Neural cell (in vitro differentiated cells): ENCODE measurements around the gene AICDA. TPM values are rescaled to one million over a fixed set of nuclear protein-coding genes. Genes with fewer than 3 reads are reported as not detected.

Source experiments
- H2AFZ ChIP-seq: fragments of 200-600, 300-800 bp; sonication (generic), shearing (Covaris generic); 2 replicates; pipeline ENCODE4 v1.6.0; 2014; ENCODE audit warnings: low read depth, mild to moderate bottlenecking, antibody characterized with exemption, low read length, moderate library complexity
- H3F3A ChIP-seq: fragments of 200-600 bp; shearing (Covaris generic); 2 replicates; pipeline ENCODE4 v1.6.1; 2016; ENCODE audit warnings: mild to moderate bottlenecking, moderate library complexity, mixed read lengths, antibody characterized with exemption, low read length; ENCODE audit not compliant: insufficient read depth, poor library complexity, severe bottlenecking
- H3K27ac ChIP-seq: fragments of 200-600, 300-800 bp; sonication (generic), shearing (Covaris generic); 2 replicates; pipeline ENCODE4 v1.5.1; 2014; ENCODE audit warnings: mild to moderate bottlenecking, low read length, moderate library complexity
- H3K27me3 ChIP-seq: fragments of 300-800, 200-600 bp; sonication (generic), shearing (Covaris generic); 2 replicates; pipeline ENCODE4 v1.6.0; 2014; ENCODE audit warnings: mild to moderate bottlenecking, low read depth, low read length, moderate library complexity; ENCODE audit not compliant: insufficient read depth
- H3K36me3 ChIP-seq: fragments of 300-800, 200-600 bp; sonication (generic), shearing (Covaris generic); 2 replicates; pipeline ENCODE4 v1.5.1; 2014; ENCODE audit warnings: mild to moderate bottlenecking, antibody characterized with exemption, low read length, moderate library complexity; ENCODE audit not compliant: insufficient read depth
- H3K4me2 ChIP-seq: fragments of 300-800, 200-600 bp; sonication (generic), shearing (Covaris generic); 2 replicates; pipeline ENCODE4 v1.6.0; 2014; ENCODE audit warnings: mild to moderate bottlenecking, low read length
- H3K4me3 ChIP-seq: fragments of 300-800, 200-600 bp; sonication (generic), shearing (Covaris generic); 2 replicates; pipeline ENCODE4 v1.5.1; 2014; ENCODE audit warnings: mild to moderate bottlenecking, low read length, moderate library complexity
- H3K79me2 ChIP-seq: fragments of 200-600 bp; shearing (Covaris generic); replicated peaks from 2 replicates; pipeline ENCODE4 v1.6.0; 2014; ENCODE audit warnings: mild to moderate bottlenecking, low read length, moderate library complexity; ENCODE audit not compliant: insufficient read depth
- H3K9ac ChIP-seq: fragments of 300-800, 200-600 bp; sonication (generic), shearing (Covaris generic); 2 replicates; pipeline ENCODE4 v1.6.1; 2016; ENCODE audit warnings: mild to moderate bottlenecking, low read length, mixed read lengths
- H3K9me2 ChIP-seq: fragments of 200-600 bp; shearing (Covaris generic); 2 replicates; pipeline ENCODE4 v1.6.1; 2016; ENCODE audit warnings: mild to moderate bottlenecking, low read length, mixed read lengths; ENCODE audit not compliant: insufficient read depth
- H3K9me3 ChIP-seq: fragments of 200-600, 300-800 bp; sonication (generic), shearing (Covaris generic); 2 replicates; pipeline ENCODE4 v1.6.1; 2016; ENCODE audit warnings: mild to moderate bottlenecking, mixed run types, low read length, moderate library complexity, mixed read lengths
- H4K20me1 ChIP-seq: fragments of 200-600 bp; shearing (Covaris generic); 2 replicates; pipeline ENCODE4 v1.6.1; 2016; ENCODE audit warnings: mild to moderate bottlenecking, mixed run types; ENCODE audit not compliant: insufficient read depth
- CTCF ChIP-seq: fragments of 450-650 bp; IDR thresholded peaks from 2 replicates; pipeline ENCODE4 v1.5.1; 2014; ENCODE audit warnings: antibody characterized with exemption, mild to moderate bottlenecking, moderate library complexity; ENCODE audit not compliant: poor library complexity, severe bottlenecking
- EP300 ChIP-seq: fragments of 450-650 bp; conservative IDR thresholded peaks from 2 replicates; pipeline ENCODE4 v1.6.1; 2014; ENCODE audit warnings: antibody characterized with exemption, mild to moderate bottlenecking, moderate library complexity; ENCODE audit not compliant: poor library complexity, severe bottlenecking
- EZH2 ChIP-seq: fragments of 200-600, 300-800 bp; shearing (Covaris generic), sonication (generic); IDR thresholded peaks from 2 replicates; pipeline ENCODE4 v1.6.1; 2014; ENCODE audit warnings: antibody characterized with exemption, low read length, borderline replicate concordance, mild to moderate bottlenecking; ENCODE audit not compliant: insufficient read depth, poor library complexity, severe bottlenecking
- MXI1 ChIP-seq: fragments of 450-650 bp; conservative IDR thresholded peaks from 2 replicates; pipeline ENCODE4 v1.6.1; 2014; ENCODE audit warnings: antibody characterized with exemption, mild to moderate bottlenecking; ENCODE audit not compliant: poor library complexity, severe bottlenecking
- POLR2AphosphoS5 ChIP-seq: IDR thresholded peaks from 2 replicates; pipeline ENCODE4 v1.6.1; 2012
- RAD21 ChIP-seq: fragments of 450-650 bp; conservative IDR thresholded peaks from 2 replicates; pipeline ENCODE4 v1.6.1; 2014; ENCODE audit warnings: antibody characterized with exemption, mild to moderate bottlenecking, moderate library complexity
- REST ChIP-seq: IDR thresholded peaks from 2 replicates; pipeline ENCODE4 v1.6.1; 2012; ENCODE audit warnings: borderline replicate concordance
- SMC3 ChIP-seq: fragments of 450-650 bp; conservative IDR thresholded peaks from 2 replicates; pipeline ENCODE4 v1.6.1; 2014; ENCODE audit warnings: antibody characterized with exemption, mild to moderate bottlenecking, moderate library complexity; ENCODE audit not compliant: poor library complexity
- TAF1 ChIP-seq: IDR thresholded peaks from 2 replicates; pipeline ENCODE4 v1.6.1; 2012; ENCODE audit warnings: low read depth
- polyA plus RNA-seq: library from polyadenylated mRNA; depleted of rRNA; stranded (reverse); fragments of >200 nt; gene quantifications from 2 replicates; pipeline ENCODE4 v1.2.3, GENCODE V29; 2014

AICDA gene
- polyA plus RNA-seq, 1 donor from 2014 or later: not detected

- no peak overlapping the region for H3K27ac ChIP-seq
- no peaks in the 10 kb centered on the region for H3F3A ChIP-seq
- H3K79me2 ChIP-seq: no peaks in the 10 kb centered on the region
- no peaks in the 10 kb centered on the region for H3K36me3 ChIP-seq
- H3K9me3 ChIP-seq: no peaks in the 10 kb centered on the region
- no peak overlapping the region for H3K4me3 ChIP-seq
- TF ChIP-seq POLR2AphosphoS5: no peak
- H2AFZ ChIP-seq: no peak overlapping the region
- no peak overlapping the region for H3K4me2 ChIP-seq
- H3K9ac ChIP-seq: no peak overlapping the region
- H4K20me1 ChIP-seq: no peaks in the 10 kb centered on the region
- H3K27me3 ChIP-seq: no peaks in the 10 kb centered on the region
- H3K9me2 ChIP-seq: no peaks in the 10 kb centered on the region
Observed at GRCh38 chr12:8661016-8661415, 48.4 kb upstream of the AICDA start.

DNA sequence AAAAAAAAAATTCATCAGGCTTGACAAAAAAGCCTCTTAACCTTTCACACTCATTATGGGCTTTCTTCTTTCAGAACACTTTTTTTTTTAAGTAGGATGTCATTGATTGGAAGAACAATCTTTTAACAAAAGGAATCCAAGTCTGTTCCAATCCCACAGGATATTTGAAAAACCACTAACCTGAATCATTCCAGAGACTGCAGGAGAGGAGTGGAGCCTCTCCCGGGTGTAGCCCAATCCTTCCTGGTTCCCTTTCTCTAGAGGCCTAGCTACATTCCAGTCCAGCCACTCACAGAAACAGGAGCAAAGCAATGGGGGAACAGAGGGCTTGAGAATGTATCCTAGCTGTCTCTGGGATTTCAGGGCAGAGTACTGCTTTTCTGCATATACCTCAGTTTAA, 45.7 kb upstream of the AICDA start:
- H3K4me2 ChIP-seq: no peak overlapping the region
- no peak overlapping the region for H3K9ac ChIP-seq
- H3K4me3 ChIP-seq: no peak overlapping the region
- no peaks in the 10 kb centered on the region for H3K9me2 ChIP-seq
- no peak overlapping the region for H2AFZ ChIP-seq
- H3K9me3 ChIP-seq: no peaks in the 10 kb centered on the region
- no peaks in the 10 kb centered on the region for H4K20me1 ChIP-seq
- H3F3A ChIP-seq: no peaks in the 10 kb centered on the region
- no peak overlapping the region for H3K27ac ChIP-seq
- no peaks in the 10 kb centered on the region for H3K36me3 ChIP-seq
- TF ChIP-seq SMC3: no peak
- TF ChIP-seq CTCF: no peak
- no peak for TF ChIP-seq RAD21
- TF ChIP-seq TAF1: no peak
- TF ChIP-seq MXI1: no peak
- TF ChIP-seq REST: no peak
- no peak for TF ChIP-seq POLR2AphosphoS5
- TF ChIP-seq EZH2: no peak
- TF ChIP-seq EP300: no peak
- H3K27me3 ChIP-seq: no peaks in the 10 kb centered on the region
- no peaks in the 10 kb centered on the region for H3K79me2 ChIP-seq

DNA sequence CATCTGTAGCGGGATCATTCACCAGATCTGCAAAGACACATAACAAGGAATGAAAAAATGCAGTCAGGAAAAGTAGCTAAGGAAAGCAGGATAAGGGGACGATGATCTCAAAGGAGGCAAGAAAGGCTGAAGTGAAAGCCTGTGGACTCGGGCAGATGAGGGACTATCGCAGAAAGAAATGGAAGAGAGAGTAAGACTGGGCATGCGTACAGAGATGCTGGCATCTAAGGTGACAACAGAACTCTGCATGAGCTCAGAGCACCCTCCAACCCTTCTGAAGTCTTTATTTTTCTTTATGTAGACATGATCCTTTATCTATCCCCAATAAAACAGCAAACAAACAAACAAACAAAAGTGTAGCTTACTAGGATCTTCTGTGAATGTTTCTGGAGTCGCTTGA, 42.8 kb upstream of the AICDA start:
- Histone ChIP-seq H3K4me2 (no peak overlapping the region), H3K27ac (no peak overlapping the region), H3K9me3 (no peaks in the 10 kb centered on the region), H4K20me1 (no peaks in the 10 kb centered on the region), H3K36me3 (no peaks in the 10 kb centered on the region), H3K9me2 (no peaks in the 10 kb centered on the region), H3K4me3 (no peak overlapping the region), H3F3A (no peaks in the 10 kb centered on the region), H3K9ac (no peak overlapping the region), H2AFZ (no peak overlapping the region), H3K79me2 (no peaks in the 10 kb centered on the region), H3K27me3 (no peaks in the 10 kb centered on the region)
- no peak for TF ChIP-seq CTCF
- TF ChIP-seq EP300: no peak
- no peak for TF ChIP-seq POLR2AphosphoS5
- no peak for TF ChIP-seq SMC3
- no peak for TF ChIP-seq MXI1
- no peak for TF ChIP-seq RAD21
- TF ChIP-seq REST: no peak
- no peak for TF ChIP-seq EZH2
- no peak for TF ChIP-seq TAF1
